HG02938 (cell line): Measurements from ENCODE around the gene ZBTB34.

Source experiments
- ATAC-seq: cut with Tn5 transposase; IDR thresholded peaks from one replicate; pipeline ENCODE4 v1.9.1; 2021; ENCODE audit warnings: mild to moderate bottlenecking, moderate library complexity; ENCODE audit not compliant: unreplicated experiment

Gene ZBTB34

GRCh38 chr9:126915846-126916543, 55.6 kb downstream of the ZBTB34 start:
- ATAC-seq: no peak

DNA sequence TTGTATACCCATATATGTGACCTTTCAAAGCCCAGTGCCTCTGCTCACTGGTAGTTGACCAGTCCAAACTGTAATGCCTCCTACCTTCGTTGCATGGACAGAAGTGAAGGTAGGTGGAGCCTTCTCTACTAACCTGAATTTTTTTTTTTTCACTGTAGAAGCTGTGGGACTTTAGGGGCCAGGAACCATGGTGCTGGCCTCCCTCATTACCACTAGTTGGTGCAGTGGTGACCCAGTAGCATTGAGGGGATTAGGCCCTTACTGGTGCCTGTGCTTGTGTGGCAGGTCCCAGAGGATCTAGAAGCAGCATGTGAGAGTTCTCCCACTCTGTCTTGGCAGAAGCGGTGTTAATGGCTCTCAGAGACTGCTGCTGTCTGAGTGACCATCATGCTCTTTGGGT, 56.5 kb downstream of the ZBTB34 start:
- ATAC-seq: no peak

- ATAC-seq: no peak
Observed at GRCh38 chr9:126919193-126919592, 58.8 kb downstream of the ZBTB34 start.

DNA sequence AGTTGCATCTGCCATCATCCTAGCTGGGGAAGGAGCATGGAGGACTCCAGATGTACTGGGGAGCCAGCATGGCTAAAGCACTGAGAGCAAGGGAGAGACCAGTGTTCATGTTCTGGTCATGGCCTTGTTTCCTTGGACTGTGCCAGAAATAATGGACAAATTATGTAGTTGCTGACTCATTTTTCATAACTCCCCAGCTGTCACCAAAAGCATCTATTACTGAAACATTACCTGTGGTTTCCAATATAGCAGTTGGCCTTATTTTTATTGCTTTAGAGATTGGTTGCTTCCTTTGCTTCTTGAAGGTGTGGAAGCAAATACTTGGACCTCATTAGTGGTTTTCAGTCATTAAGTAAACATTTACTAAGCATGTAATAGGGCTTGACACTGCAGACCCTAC, 65.4 kb downstream of the ZBTB34 start:
- ATAC-seq: no peak

DNA sequence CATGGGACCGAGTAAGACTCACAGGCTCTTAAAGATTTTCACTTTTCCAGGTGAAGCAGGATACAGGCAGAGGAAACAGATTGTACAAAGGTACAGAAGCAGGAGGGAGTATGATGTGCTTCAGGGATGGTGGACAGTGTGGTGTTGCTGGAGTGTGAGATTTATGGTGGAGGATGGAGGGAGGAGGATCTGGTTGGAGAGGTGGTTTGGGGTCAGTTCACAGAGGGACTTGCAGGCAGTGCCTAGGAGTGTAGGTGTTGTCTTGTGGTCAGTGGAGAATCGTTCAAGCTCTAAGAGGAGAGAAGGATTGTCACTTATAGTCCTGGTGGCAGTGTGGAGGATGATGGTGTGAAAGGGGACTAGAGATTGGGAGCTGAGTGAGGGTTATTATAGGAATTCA, 65.9 kb downstream of the ZBTB34 start:
- ATAC-seq: no peak

DNA sequence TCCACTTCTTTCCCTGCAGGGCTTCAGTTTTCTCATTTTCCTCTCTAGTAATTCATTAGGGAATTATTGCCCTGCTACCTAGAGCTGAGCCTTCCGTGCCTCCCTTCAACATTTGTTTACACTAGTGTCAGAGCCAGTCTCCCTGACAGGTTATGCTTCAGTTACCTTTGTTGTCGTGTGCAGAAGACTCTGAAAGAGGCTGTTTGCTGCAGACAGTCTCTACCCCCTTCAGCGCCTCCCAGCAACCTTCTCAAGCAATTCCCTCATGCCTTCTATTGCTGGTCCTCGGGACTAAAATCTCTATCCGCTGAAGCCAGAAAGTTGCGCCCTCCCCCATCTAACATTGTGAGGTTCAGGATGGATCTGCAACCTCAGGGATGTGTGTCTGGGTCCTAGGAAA, 67.0 kb downstream of the ZBTB34 start:
- ATAC-seq: no peak

GRCh38 chr9:126932871-126933321, 72.5 kb downstream of the ZBTB34 start:
- ATAC-seq: no peak

GRCh38 chr9:126933334-126933980, 73.0 kb downstream of the ZBTB34 start:
- ATAC-seq: no peak

- no peak for ATAC-seq
Observed at GRCh38 chr9:126934441-126934840, 74.0 kb downstream of the ZBTB34 start.
